Forelimb muscle (tissue), 1 donor: ENCODE measurements around the gene SF3A2. TPM values are rescaled to one million over a fixed set of nuclear protein-coding genes. Genes with fewer than 3 reads are reported as not detected.

Experiments
- DNase-seq: peaks from one replicate; pipeline ENCODE4 v3.0.0-alpha.2; 2013; ENCODE audit warnings: low read depth
- polyA plus RNA-seq: library from polyadenylated mRNA; unstranded; fragments of 120-200 nt; gene quantifications from one replicate; pipeline ENCODE4 v1.2.1, GENCODE V29; 2013; ENCODE audit not compliant: insufficient read length

Gene SF3A2
- polyA plus RNA-seq, 1 donor = 63.8 TPM

GRCh38 chr19:2240881-2241760 lies 4.5 kb downstream of the SF3A2 start:
- no peak for DNase-seq

DNA sequence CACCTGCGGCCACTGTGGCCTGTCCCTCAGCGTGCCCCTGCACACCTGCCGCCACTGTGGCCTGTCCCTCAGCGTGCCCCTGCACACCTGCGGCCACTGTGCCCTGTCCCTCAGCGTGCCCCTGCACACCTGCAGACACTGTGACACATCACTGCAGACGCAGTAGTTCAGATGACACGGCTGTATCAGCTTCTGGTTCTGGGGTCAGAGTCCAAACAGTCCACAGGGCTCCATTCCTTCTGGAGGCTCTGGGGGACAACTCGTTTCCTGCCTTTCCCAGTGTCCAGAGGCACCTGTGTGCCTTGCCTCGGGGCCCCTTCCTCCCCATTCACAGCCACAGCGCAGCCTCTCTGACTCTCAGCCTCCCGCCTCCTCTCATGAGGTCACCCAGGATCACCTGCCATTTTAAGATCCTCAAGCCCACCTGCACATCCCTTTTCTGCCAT lies 5.5 kb downstream of the SF3A2 start:
- no peak for DNase-seq

DNA sequence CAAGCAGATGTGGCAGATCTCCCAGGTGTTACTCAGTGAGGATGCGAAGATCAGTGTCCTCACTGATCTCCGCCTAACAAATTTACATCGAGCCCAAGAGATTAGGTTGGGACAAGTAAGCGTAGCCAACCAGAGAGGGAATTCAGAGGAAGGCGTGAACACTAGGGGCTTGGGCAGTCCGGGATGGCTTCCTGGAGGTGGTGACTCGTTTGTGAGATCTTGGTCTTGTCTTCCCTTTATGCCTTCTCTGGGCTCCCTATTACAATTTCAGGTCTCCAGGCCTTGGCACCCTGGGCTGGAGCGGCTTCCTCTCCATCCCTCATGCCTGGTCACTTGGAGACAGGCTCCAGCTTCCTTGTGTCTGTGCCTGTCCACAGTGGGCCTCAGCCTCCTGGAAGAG lies 6.2 kb downstream of the SF3A2 start:
- DNase-seq = no peak

DNA sequence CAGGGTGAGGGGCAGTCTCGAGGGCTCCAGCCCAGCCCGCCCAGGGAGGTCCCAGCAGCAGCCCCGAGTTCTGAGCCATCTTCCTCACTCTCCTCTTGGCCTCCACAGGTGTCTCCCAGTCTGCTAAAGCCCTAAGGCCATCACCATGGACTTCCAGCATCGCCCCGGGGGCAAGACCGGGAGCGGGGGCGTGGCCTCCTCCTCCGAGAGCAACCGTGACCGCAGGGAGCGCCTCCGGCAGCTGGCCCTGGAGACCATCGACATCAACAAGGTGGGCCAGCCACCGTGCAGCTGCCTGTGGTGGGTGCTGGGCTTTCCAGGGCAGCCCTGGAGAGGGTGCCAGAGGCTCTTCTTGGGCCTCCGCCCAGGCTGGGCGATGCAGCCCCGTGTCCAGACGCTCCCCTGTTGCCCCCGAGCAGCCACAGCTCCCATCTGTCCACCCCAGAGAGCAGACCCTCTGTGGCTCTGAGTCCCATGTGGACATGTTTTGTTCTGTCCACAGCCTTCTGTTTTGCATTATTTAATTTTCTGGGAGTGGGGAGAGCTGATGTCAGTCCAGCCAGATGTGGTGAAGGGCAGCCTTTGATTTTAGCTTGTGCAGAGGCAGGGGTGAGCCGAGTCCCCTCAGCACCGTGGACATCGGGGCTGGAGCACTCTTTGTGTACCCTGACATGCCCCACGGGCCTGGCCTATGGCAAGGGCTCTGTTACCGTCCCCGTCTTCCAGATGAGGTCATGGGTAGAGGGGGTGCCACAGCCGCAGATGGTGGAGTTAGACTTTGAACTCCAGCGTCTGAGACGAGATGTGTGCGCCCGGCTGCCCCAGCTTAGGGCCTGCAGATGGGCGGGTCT lies 6.9 kb downstream of the SF3A2 start:
- no peak for DNase-seq

DNA sequence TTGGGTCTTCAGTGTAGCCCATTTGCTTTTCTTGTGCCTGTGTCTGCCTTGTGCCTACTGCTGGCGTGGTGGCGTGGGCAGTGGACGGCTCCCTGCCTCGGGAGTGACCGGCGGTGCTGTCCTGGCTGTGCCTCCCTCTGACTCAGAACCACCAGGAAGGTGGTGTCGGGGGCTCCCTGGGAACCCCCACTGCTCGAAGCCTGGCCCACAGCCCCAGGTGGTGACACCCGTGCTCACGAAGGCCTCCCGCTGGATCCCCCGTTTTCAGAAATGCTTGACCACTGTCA lies 7.4 kb downstream of the SF3A2 start:
- no peak for DNase-seq

- no peak for DNase-seq
Measured at GRCh38 chr19:2244486-2244885, 7.9 kb downstream of the SF3A2 start.

DNA sequence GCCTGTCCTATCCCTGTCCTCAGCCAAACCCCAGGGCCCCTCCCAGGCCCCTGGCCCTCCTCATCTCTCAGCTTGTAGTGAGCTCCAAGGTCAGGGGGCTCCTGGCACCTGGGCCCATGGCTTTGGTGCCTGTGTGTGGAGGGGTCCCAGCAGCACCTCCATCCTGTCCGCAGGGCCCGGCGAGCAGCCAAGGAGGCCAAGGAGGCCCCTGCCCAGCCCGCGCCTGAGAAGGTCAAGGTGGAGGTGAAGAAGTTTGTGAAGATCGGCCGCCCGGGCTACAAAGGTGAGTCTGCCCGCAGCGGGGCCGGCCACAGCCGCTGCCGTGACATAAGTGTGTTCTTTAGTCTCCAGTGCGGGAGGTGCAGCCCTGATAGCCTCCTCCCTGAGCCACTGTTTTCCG lies 8.6 kb downstream of the SF3A2 start:
- DNase-seq = no peak

- DNase-seq = no peak
Measured at GRCh38 chr19:2246014-2246620, 9.5 kb downstream of the SF3A2 start.

DNA sequence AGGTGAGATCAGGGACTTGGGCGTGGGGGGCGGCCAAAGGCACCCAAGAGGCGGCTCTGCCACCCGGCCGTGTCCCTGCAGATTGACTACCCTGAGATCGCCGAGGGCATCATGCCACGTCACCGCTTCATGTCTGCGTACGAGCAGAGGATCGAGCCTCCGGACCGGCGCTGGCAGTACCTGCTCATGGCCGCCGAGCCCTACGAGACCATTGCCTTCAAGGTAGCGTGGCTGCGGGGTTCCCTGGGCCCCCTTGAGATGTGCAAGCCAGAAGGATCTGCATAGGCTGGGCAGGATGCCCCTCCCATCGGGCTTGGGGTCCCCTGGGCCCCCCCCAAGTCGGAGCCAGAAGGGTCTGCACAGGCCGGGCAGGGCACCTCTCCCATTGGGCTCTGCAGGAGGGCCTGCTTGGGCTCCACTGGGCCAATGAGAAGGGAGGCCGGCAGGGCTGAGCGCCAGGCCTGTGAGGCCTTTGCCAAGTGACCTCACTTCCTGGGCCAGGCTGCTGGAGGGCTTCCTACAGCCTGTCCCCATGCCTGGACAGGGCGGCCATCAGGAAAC lies 10.3 kb downstream of the SF3A2 start:
- no peak for DNase-seq

- DNase-seq = no peak
Measured at GRCh38 chr19:2247433-2248101, 10.9 kb downstream of the SF3A2 start.

DNA sequence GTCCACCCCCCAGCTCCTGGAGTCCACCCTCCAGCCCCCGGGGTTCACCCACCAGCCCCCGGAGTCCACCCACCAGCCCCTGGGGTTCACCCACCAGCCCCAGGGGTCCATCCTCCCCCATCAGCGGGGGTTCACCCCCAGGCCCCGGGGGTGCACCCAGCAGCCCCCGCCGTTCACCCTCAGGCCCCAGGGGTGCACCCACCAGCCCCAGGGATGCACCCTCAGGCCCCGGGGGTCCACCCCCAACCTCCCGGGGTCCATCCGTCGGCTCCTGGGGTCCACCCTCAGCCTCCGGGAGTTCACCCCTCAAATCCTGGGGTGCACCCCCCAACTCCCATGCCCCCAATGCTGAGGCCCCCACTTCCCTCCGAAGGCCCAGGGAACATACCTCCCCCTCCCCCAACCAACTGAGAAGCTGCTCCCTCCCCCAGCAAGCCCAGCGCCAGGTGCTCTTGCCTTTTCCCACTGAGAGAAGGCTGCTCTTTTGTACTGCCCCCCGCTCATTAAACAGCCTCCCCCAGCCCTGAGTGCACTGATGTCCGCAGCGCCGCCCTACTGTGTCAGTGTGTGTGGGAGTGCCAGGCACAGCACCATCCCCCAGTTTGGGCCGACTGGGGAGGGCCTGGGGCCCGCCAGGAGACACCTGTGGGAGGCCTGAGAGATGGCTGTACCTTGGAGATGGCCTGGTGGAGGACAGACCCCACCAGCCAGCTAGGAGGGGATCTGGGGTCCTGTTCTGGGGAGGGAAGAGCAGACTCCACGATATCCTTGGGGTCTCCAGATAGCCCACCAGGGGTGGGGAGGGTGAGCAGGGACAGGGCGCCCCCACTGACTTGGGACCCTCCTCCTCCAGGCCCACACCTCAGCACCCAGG lies 11.7 kb downstream of the SF3A2 start:
- DNase-seq = no peak

GRCh38 chr19:2249010-2249866 lies 12.6 kb downstream of the SF3A2 start, which contains the start of gene AMH:
AMH (plus strand) TSS chr19:2249323; CDS start chr19:2249333, 10 bp downstream.
- DNase-seq = no peak

DNA sequence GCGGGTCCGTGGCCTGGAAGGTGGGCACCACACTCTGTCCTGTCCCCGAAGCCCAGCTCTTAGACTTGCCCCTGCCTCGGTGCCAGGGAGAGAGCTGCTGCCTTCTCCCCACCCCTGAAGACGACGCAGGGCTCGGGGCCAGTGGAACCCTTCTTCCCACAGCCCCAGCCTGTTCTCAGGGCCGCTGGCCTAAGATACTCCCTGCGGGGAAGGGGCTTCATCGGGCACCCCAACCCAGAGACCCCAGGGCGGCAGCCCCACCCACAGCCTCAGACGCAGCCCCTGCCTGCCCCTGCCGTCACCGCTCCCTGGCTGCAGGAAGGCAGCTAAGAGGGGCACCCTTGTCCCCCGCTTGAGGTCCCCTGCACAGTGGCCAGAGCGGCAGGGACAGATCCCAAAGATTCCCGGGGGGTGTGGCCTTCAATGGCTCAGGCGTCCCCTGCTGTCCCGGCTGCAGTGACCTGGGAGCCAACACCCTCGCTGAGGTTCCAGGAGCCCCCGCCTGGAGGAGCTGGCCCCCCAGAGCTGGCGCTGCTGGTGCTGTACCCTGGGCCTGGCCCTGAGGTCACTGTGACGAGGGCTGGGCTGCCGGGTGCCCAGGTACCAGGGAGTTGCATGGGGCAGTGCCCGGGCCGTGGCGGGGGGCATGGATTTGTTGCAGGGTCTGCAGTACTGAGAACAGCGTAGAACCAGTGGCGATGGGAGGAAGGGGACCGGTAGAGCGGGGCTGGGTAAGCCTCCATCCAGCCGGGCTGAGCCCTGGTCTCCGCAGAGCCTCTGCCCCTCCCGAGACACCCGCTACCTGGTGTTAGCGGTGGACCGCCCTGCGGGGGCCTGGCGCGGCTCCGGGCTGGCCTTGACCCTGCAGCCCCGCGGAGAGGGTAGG lies 13.5 kb downstream of the SF3A2 start:
- DNase-seq = no peak

DNA sequence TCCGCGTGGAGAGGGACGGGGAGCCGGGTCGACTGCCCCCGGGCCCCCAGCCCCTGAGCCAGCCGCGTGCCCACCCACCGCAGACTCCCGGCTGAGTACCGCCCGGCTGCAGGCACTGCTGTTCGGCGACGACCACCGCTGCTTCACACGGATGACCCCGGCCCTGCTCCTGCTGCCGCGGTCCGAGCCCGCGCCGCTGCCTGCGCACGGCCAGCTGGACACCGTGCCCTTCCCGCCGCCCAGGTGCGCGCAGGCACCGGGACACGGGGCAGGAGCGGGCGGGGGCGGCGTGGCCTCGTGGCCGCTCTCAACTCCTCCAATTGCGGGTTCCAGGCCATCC lies 14.1 kb downstream of the SF3A2 start:
- no peak for DNase-seq

DNA sequence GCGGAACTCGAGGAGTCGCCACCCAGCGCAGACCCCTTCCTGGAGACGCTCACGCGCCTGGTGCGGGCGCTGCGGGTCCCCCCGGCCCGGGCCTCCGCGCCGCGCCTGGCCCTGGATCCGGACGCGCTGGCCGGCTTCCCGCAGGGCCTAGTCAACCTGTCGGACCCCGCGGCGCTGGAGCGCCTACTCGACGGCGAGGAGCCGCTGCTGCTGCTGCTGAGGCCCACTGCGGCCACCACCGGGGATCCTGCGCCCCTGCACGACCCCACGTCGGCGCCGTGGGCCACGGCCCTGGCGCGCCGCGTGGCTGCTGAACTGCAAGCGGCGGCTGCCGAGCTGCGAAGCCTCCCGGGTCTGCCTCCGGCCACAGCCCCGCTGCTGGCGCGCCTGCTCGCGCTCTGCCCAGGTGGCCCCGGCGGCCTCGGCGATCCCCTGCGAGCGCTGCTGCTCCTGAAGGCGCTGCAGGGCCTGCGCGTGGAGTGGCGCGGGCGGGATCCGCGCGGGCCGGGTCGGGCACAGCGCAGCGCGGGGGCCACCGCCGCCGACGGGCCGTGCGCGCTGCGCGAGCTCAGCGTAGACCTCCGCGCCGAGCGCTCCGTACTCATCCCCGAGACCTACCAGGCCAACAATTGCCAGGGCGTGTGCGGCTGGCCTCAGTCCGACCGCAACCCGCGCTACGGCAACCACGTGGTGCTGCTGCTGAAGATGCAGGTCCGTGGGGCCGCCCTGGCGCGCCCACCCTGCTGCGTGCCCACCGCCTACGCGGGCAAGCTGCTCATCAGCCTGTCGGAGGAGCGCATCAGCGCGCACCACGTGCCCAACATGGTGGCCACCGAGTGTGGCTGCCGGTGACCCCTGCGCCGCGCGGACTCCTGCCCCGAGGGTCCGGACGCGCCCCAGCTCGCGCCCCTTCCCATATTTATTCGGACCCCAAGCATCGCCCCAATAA lies 14.8 kb downstream of the SF3A2 start:
- no peak for DNase-seq

- no peak for DNase-seq
Measured at GRCh38 chr19:2252055-2252796, 15.6 kb downstream of the SF3A2 start.

DNA sequence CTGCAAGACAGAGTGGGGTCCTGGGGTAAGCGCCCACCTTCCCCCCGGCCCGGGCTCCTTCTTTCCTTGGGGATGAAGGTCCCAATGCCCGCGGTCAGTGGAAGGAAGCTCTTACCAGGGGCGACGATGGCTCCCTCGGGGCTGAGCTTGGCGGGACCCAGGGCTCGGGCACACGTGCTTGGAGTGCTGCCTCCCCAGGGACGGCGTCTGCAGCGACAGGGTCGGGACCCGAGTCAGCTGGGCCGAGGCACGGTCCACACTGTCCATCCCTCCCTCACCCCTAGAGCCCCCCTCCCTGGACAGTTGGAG lies 16.1 kb downstream of the SF3A2 start:
- DNase-seq = no peak
